GM18498 (cell line): Measurements from ENCODE around the gene PKDCC.
"Not testable (repeated sequence)": the region's sequence is repeated elsewhere in the genome, so short reads cannot be mapped to it uniquely, and the experiment has no call there.

Experiments
- ATAC-seq: cut with Tn5 transposase; IDR thresholded peaks from one replicate; pipeline ENCODE4 v1.9.1; 2021; ENCODE audit warnings: mild to moderate bottlenecking, moderate library complexity; ENCODE audit not compliant: unreplicated experiment

PKDCC gene

DNA sequence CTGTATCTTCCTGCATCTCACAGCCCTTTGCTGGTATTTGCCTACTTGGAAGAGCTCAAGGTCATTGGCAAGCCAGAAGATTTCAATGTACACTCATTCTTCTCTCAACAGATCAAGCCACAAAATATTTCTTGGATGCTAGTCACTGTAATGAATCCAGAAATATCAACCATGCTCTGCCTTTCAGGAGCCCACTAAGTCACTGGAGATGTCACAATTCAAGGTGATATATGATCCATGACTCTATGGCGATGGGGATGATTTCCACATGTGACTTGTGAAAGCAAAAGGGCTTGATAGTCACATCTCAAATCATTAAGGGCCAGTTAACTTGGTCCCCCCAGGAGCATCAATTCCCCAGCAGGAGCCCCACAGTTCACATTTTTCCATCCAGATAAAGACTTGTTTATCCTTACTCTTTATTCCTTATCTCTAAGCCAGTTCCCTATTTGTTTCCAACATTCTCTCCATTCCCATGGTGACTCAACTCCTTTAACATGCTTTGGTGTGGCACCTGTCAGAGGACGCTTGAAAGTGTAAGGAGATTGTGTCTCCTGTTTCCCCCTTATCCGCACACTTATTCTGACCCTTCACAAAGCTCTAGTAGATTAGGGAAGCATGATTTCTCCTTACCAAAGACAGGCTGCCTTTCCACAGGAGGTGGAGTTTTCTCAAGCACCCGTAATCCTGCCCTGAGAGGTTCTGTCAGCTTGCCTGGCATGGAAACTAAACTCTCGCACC, 15.8 kb downstream of the PKDCC start:
- ATAC-seq: no peak

DNA sequence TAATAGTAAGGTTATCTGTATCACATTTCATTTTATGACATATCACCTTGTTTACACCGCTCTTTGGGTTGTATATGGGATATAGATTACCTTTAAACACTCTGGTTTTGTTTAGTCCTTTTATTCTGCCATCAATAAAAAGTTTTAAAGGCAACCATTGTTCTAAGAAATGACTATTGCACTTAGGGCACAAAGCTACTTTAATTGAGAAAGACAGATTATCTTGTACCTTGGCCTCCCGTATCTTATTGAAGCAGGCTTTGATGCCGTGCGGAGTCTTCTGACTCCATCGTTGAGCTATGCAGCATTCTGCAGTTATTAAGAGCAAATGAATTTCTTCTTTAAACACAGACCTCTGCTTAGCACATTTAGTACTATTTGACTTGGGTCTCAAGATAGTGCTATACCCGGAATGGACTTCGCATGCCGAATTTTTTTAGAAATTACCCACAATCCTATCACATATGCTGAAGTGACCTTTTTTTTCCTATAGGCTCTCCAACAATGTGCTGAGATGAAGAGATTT, 16.7 kb downstream of the PKDCC start:
- ATAC-seq: no peak

DNA sequence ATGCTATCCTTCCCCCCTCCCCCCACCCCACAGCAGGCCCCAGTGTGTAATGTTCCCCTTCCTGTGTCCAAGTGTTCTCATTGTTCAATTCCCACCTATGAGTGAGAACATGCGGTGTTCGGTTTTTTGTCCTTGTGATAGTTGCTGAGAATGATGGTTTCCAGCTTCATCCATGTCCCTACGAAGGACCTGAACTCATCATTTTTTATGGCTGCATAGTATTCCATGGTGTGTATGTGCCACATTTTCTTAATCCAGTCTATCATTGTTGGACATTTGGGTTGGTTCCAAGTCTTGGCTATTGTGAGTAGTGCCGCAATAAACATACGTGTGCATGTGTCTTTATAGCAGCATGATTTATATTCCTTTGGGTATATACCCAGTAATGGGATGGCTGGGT, 17.9 kb downstream of the PKDCC start:
- ATAC-seq: not testable (repeated sequence)

DNA sequence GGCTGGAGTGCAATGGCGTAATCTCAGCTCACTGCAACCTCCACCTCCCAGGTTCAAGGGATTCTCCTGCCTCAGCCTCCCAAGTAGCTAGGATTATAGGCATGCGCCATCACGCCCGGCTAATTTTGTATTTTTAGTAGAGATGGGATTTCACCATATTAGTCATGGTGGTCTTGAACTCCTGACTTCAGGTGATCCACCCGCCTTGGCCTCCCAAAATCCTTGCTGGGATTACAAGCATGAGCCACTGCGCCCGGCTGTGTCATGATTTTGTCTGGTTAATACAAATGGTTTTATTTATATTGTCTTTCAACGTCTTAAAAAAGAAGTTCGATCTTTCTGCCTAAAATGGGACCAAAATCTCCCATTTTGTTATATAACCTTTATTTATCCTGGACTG, 19.2 kb downstream of the PKDCC start:
- ATAC-seq: not testable (repeated sequence)

DNA sequence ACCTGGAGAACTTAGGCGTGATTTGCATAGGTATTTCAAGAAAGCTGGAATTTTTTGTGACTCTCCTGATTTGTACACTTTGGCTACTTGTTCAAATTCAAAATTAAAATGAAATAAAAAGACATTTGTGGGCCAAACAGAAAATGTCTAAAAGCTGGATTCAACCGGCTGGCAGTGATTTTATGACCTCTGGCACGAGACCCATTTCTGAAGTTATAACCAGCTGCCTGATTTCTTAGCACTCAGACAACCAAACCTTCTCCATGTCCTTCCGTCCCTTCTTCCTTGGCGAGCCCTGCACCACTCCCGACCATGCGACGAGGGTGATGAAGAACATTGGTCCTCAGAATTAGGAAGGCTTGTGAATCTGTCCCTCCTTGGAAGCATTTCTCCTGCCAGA, 19.7 kb downstream of the PKDCC start:
- ATAC-seq: no peak

DNA sequence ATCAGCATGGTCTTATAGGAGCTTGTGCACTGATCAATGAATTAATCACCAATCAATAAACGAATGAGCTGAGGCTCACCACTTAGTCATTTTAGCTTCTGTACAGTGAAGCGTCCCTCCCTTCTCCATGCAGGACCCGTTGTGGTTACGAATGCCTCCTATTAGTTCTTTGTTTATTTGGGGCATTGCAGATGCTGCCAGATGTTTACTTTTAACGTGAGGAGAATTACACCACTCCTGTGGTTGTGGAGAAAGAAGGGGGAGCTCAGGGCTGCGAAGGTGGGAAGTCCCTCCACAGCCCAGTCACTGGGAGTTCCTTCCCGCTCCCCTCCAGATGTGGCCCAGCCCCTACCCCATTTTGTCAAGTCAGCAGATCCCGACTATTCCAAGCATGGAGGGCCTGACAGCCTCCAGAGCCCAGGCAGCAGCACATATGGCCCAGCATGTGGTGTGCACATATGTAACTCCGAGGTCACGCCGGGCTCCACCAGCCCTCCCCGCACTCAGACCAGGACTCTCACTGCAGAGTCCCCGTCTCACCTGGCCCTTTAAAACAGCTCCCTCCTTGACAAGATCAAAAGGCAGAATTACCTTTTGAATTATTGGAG, 20.9 kb downstream of the PKDCC start:
- ATAC-seq: no peak

DNA sequence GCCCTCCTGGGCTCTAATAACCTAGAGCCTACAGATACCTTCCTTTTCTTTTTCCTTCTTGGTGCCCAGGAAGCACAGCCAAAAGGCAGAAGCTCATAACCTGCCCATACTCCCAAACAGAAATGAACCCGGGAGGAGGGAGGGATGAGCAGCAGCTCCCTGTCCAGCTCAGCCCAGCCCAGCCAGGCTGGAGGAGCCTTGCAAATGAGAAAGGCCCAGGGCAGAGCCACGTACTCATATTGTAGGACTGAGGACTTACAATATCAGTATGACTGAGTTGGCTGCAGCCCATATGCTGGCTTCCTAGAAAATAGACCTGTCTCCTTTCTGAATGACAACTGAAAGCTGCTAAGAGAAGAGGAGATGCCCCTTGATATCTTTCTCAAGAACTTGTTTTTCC, 21.7 kb downstream of the PKDCC start:
- no peak for ATAC-seq

DNA sequence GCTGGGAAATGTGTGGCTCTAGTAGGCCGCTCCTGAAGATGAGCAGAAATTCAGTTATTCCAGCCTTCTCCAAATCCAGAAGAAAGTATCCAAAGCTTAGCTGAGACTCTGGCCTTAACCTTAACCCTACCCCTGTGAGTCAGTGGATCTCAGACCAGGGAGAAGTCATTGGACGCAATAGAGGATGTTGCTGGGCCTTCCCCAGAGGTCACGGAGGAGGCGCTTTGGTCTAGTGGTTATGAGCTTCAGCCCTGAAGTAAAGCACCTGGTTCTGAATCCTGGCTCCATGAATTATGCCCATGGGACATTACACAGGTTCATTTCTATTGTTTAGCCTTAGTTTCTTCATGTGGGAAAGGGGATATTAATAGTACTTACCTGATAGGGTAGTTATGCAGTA, 24.0 kb downstream of the PKDCC start:
- ATAC-seq: no peak

DNA sequence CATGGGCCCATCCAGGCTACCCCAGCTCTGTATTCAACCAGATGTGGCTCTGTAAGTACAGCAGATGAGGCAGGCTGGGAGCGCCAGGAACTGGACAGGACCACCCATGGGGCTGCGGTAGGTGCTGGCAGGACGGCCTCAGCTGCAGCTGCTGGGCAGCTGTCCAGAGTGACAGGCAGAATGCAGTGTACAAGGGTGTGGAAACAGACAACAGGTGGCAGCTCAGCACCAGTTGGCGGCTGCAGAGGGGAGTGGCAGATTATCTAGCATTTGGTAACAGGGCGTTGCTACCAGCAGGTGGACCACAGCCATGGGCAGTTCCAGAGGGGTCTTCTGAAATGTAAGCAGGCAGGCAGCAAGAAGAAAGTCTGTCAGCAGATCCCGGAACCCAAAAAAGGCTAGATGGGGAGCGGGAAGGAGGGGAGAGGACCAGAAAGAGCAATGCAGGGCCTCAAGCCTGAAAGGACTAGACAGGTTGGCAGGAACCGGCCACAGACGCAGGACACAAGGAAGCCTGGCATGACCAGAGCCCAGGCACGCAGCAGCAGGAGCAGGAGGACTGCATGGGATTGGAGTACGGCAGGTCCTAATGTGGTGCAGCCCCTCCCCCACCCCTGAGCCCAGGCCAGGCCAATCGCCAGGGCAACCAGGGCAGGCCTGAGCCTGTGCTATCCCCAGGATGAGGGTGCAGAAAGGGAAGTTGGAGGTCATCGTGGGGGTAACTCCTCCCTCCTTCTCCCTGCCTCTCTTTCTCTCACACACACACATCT, 24.7 kb downstream of the PKDCC start:
- no peak for ATAC-seq

DNA sequence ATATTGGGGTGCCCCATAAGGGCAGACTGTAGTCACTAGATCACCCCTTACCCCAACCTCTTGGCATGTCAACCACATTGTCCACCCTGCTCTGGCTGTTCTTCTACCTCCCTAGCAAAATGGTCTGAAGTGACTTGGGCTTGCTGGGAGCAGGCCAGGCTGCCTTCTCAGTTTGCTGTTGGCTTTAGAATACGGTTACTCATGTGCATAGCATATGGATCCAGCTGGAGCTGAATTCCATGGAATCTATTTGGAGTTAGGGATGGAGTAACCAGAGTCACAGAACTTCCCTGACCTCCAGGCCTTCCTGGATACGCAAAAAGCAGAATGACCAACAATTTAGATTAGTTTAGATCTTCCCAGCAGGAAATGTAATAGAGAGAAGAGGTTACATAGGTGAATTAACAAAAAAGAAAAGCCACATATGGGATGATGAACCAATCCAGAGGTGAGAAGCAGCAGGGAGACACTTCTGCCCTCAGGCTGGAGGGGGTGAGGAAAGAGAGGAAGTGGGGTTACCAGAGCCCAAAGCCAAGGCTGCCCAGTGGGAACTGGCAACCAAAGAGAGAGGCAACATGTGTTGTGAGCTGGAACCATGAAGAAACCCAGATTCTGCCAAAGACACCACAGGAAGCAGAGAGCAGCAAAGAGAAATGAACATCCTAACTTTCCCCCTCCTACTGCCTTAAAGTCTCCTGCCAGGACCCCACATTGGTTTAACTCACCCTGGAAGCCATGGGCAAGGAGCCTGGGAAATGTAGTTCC, 26.1 kb downstream of the PKDCC start:
- no peak for ATAC-seq

DNA sequence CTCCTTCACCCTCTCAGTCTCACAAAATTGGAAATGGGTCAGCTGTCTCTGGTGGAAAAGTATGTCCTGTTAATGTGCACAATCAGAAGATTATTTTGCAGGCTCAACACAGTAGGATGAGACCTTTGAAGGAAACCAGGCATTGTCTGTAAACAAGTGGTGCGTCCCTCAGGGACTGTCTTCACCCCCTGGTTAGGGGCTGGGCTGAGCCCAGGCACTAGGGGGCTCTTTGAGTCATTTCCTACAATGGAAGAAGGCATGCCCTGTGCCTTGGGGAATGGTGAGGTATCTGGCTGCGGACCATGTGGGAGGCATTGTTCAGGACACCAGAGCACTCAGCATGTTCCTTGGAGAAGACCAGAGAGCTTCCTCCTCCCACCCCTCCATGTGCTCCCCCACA, 26.8 kb downstream of the PKDCC start:
- ATAC-seq: no peak

DNA sequence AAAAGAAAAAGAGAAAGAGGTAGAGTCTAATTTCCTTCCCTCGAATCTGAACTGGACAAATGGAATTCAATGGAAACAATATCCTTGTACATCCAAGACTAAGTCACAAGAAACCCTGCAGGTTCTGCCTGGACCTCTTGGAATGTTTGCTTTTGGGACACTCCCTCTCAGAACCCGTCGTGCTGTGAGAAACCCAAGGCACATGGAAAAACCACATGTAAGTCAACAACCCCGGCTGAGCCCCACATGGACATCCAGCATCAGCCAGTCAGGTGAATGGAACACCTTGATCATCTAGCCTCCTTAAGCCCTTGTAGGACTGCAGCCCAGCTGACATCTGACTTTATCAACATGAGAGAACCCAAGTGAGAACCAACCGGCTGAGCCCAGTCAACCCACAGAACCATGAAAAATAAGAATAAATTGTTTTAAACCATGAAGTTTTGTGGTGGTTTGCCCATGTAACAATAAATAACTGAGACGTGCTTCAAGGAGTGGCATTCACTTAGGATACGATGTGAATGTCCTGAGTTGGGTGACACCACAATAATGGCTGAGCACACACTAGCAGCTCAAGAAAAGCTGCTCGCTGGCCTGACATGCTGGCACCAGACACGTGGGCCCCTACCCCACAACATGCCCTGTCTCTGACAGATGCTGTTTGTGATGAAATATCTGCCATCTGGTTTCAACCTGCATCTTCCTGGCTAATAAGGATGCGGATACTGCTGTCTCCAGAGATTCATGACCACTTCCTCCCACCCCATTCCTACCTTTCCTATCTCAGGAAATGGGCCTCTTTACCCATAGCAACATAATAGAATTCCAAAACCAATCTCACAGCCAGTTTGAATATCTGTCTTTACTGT, 28.8 kb downstream of the PKDCC start:
- no peak for ATAC-seq

DNA sequence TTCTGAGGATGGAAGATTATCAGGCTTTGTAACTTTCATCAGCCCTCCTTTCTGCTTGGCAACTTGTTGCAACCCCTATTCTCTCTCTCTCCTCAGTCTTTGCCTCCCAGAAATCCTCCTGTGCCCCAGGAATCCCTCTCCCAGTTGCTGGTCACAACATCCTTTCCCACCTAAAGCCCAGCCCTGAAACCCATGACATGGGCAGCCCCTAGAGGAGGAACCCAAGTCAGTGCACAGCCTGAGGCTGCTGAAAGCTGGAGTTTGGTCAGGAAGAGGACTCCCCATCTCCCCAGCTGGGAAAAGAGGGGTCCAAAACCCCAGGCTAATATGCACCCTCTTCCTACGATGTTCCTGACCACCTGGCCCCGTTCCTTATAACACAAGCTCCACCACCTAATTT, 29.5 kb downstream of the PKDCC start:
- no peak for ATAC-seq

DNA sequence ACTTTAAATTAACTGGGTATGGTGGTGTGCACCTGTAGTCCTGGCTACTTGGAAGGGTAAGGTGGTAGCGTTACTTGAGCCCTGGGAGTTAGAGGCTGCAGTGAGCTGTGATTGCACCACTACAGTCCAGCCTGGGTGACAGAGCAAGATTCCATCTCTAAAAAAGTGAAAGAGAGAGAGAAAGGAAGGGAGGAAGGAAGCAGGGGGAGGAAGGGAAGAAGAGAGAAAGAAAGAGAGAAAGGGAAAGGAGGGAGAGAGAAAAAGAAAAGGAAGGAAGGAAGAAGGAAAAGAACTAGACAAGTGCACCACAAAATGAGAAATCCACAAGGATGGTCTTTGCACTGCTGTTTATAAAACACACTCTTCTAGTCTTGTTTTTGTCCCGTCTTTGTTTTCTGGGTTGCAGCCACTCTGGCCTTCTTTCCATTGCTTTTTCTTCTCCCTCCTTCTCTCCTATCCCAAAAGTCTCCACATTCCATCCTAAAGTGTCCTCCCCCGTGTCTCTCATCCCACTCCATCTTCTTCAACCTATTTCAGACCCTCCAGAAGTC, 32.0 kb downstream of the PKDCC start:
- no peak for ATAC-seq

DNA sequence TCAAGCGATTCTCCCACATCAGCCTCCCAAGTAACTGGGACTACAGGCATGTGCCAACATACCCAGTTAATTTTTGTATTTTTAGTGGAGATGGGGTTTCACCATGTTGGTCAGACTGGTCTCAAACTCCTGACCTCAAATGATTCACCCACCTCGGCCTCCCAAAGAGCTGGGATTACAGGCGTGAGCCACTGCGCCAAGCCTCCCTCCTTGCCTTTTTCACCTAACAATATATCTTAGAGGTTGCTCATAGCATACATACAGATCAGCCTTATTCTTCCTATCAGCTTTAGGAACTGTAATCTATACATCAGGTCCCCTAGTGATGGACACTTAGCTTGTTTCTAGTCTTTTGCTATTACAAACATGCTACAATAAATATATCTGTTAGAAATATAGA, 33.3 kb downstream of the PKDCC start:
- not testable (repeated sequence) for ATAC-seq

DNA sequence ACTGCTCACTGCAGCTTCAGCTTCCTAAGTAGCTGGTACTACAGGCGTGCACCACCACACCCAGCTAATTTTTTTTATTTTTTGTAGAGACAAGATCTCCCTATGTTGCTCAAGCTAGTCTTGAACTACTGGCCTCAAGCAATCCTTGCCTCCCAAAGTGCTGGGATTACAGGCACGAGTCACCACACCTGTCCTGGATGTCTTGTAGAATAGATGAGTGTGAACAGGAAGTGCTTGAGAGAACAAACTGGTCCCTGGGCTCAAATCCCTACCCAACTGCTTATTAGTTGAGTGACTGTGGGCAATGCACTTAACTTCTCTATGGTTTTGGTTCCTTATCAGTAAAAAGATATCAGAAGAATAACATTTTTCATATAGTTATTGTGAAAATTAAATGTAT, 34.2 kb downstream of the PKDCC start:
- ATAC-seq: no peak

DNA sequence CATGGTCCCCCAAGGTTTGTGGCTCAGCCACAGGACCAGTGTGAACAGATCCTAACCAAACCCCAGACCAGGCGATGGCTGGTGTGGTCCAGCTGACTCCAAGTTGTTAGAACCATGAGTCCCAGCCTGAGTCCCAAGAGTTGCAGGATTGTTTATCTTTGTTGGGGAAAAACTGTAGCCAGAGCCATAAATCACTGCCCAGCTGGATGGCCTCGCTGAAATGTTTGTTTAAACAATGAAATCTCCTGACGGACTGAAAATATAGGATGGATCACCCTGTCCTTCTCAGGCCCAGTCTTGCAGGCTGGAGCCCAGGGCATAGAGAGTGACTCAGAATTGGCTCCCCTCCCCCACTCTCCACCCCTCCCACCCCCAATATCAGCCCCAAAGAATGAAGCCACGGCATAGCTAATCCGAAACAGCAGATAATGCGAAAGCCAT, 36.4 kb downstream of the PKDCC start:
- ATAC-seq: no peak

DNA sequence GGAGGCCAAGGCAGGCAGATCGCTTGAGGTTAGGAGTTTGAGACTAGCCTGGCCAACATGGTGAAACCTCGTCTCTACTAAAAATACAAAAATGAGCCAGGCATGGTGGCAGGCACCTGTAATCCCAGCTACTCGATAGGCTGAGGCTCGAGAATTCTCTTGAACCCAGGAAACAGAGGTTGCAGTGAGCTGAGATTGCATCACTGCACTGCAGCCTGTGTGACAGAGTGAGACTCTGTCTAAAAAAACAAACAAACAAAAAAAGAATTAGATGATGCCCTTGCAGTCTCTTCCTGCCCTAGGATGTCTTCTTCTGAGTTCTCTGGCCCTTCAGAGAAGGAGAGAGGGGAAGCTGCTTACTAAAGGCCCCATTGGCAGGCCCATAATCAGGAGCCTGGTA, 37.2 kb downstream of the PKDCC start:
- ATAC-seq: not testable (repeated sequence)

DNA sequence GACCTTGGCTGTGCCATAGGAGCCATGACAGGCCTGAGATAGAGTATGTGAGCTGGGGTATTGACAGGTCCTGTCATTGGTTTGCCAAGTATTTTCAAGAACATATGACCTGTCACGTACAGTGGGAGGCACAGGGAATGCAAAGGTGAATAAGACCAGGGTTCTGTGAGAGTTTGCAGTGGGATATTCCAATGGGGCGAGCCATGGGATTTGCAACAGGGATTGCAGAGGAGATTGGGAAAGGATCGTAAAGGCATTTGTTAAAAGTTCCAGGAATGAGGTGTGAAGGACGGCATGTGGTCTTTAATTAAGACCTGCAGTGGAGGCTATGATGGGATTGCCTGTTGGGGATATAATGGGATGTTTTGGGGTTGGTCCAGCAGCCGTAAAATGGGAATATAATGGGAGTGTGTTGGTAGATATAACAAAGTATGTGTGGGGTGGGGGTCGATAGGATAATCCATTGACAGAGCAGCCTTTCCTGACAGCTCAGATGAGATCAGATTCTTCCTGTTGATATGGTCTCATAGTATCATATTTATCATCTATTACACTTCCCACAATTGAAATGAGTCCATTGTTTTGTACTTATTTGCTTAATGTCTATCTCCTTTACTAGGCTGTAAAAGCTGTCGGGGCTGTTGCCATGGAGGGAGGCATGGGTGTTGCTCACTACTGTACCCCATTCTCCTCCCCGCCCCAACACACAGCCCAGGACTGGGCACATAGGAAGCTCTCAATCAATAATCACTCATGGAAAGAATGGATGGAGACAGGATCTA, 38.1 kb downstream of the PKDCC start:
- ATAC-seq: no peak
